Limb (tissue), 2 donors: ENCODE results near the gene RPL28.

ENCODE experiments used
- DNase-seq, 2 donors: peaks; one replicate each; pipeline ENCODE4 v3.0.0-alpha.2; 2016; ENCODE audit errors: extremely low spot score in 2 of 2

RPL28 gene

GRCh38 chr19:55373306-55373992 is 12.3 kb upstream of the RPL28 start:
- DNase-seq = no peak

- no peak for DNase-seq
Observed at GRCh38 chr19:55373993-55374757, 11.6 kb upstream of the RPL28 start.

GRCh38 chr19:55376241-55376933 is 9.3 kb upstream of the RPL28 start, which contains the start of gene TMEM190:
Gene TMEM190, plus strand, starts transcription at chr19:55376826. Its CDS starts 28 bp downstream, at chr19:55376854.
- DNase-seq = no peak

- peak in 1 of 2 donors; percentile 63 for DNase-seq
Observed at GRCh38 chr19:55377356-55378131, 8.2 kb upstream of the RPL28 start.

- peak; percentile 68 to 69 for DNase-seq
Observed at GRCh38 chr19:55379174-55379573, 6.6 kb upstream of the RPL28 start.

GRCh38 chr19:55382013-55382412 is 3.7 kb upstream of the RPL28 start:
- DNase-seq = no peak

- DNase-seq = no peak
Observed at GRCh38 chr19:55382522-55383054, 3.1 kb upstream of the RPL28 start.

GRCh38 chr19:55383279-55384130 is 2.2 kb upstream of the RPL28 start:
- DNase-seq = peak; percentile 50 to 71

- DNase-seq = no peak
Observed at GRCh38 chr19:55384131-55384919, 1.4 kb upstream of the RPL28 start, which contains the start of gene TMEM238. Gene TMEM238, minus strand, starts transcription at chr19:55384292. Its CDS starts 33 bp downstream, at chr19:55384259.

GRCh38 chr19:55384920-55385723 is 610 bp upstream of the RPL28 start:
- DNase-seq = peak; percentile 94 to 96

- no peak for DNase-seq
Observed at GRCh38 chr19:55386493-55386971, 800 bp downstream of the RPL28 start.

GRCh38 chr19:55387736-55388497 is 2.2 kb downstream of the RPL28 start:
- DNase-seq = no peak

- no peak for DNase-seq
Observed at GRCh38 chr19:55389386-55390317, 3.9 kb downstream of the RPL28 start.

GRCh38 chr19:55390461-55390880 is 4.7 kb downstream of the RPL28 start:
- DNase-seq = no peak

GRCh38 chr19:55391191-55391670 is 5.5 kb downstream of the RPL28 start:
- no peak for DNase-seq
